WTC11 (cell line): ENCODE measurements around the gene SDK2. TPM values are rescaled to one million over a fixed set of nuclear protein-coding genes. Genes with fewer than 3 reads are reported as not detected.

Experiments
- ATAC-seq: fragments of 200-7000 bp; cut with Tn5 transposase; 2 replicates; pipeline ENCODE4 v1.10.0; 2021; ENCODE audit warnings: mild to moderate bottlenecking, moderate library complexity
- CTCF ChIA-PET: fragments of 300-600 bp; sonication (Branson Sonifier 250); formaldehyde crosslinking; loops from one replicate; lab custom pipeline; 2021; ENCODE audit warnings: antibody characterized with exemption; lab: Charles Lee
- POLR2A ChIA-PET: fragments of 350-600 bp; sonication (Branson Sonifier 250); formaldehyde crosslinking; loops from one replicate; lab custom pipeline; 2021; ENCODE audit warnings: antibody characterized with exemption; lab: Charles Lee
- DNase-seq: peaks from one replicate; pipeline ENCODE4 v3.0.0; 2021; ENCODE audit warnings: low spot score
- H3K27ac Mint-ChIP-seq: 2 replicates; pipeline ENCODE4 v1.8.0; 2021; ENCODE audit warnings: mixed read lengths
- H3K27me3 Mint-ChIP-seq: 2 replicates; pipeline ENCODE4 v1.8.0; 2021; ENCODE audit warnings: low read depth, mild to moderate bottlenecking, moderate library complexity, mixed read lengths
- H3K36me3 Mint-ChIP-seq: 2 replicates; pipeline ENCODE4 v1.8.0; 2021; ENCODE audit warnings: mixed read lengths
- H3K4me1 Mint-ChIP-seq: 2 replicates; pipeline ENCODE4 v1.8.0; 2022; ENCODE audit warnings: mixed read lengths
- H3K4me3 Mint-ChIP-seq: 2 replicates; pipeline ENCODE4 v1.8.0; 2021; ENCODE audit warnings: mild to moderate bottlenecking, moderate library complexity, mixed read lengths
- H3K9me3 Mint-ChIP-seq: 2 replicates; pipeline ENCODE4 v1.8.0; 2021; ENCODE audit warnings: mixed read lengths
- JUN ChIP-seq: sonication (generic); formaldehyde crosslinking; IDR thresholded peaks from 2 replicates; pipeline ENCODE4 v1.8.0; 2023; ENCODE audit warnings: mild to moderate bottlenecking, missing genetic modification reagents
- NFATC4 ChIP-seq: fragments of 250-450 bp; sonication (Bioruptor Pico); IDR thresholded peaks from 2 replicates; pipeline ENCODE4 v1.9.0; 2021; ENCODE audit warnings: mild to moderate bottlenecking
- PRRX2 ChIP-seq: fragments of 250-450 bp; sonication (Bioruptor Pico); IDR thresholded peaks from 2 replicates; pipeline ENCODE4 v1.8.0; 2021; ENCODE audit warnings: mild to moderate bottlenecking
- SMAD3 ChIP-seq: sonication (generic); formaldehyde crosslinking; IDR thresholded peaks from 2 replicates; pipeline ENCODE4 v1.8.0; 2022; ENCODE audit warnings: missing genetic modification reagents, mild to moderate bottlenecking, borderline replicate concordance
- SOX15 ChIP-seq: fragments of 250-450 bp; sonication (Bioruptor Pico); IDR thresholded peaks from 2 replicates; pipeline ENCODE4 v1.9.0; 2021; ENCODE audit warnings: mild to moderate bottlenecking
- TEAD1 ChIP-seq: sonication (generic); formaldehyde crosslinking; IDR thresholded peaks from 2 replicates; pipeline ENCODE4 v1.8.0; 2022; ENCODE audit warnings: mild to moderate bottlenecking, missing genetic modification reagents
- ZBTB21 ChIP-seq: sonication (generic); formaldehyde crosslinking; IDR thresholded peaks from 2 replicates; pipeline ENCODE4 v1.8.1; 2023; ENCODE audit warnings: mild to moderate bottlenecking, missing genetic modification reagents, borderline replicate concordance
- ZNF121 ChIP-seq: sonication (generic); formaldehyde crosslinking; IDR thresholded peaks from 2 replicates; pipeline ENCODE4 v1.8.0; 2023; ENCODE audit warnings: missing genetic modification reagents
- ZNF416 ChIP-seq: fragments of 250-450 bp; sonication (Bioruptor Pico); IDR thresholded peaks from 2 replicates; pipeline ENCODE4 v1.9.0; 2021; ENCODE audit warnings: mild to moderate bottlenecking, inconsistent platforms
- ZNF423 ChIP-seq: fragments of 250-450 bp; sonication (Bioruptor Pico); IDR thresholded peaks from 2 replicates; pipeline ENCODE4 v2.1.2; 2022; ENCODE audit warnings: mild to moderate bottlenecking, moderate library complexity
- total RNA-seq: library from RNA; stranded (reverse); gene quantifications from 3 replicates; pipeline ENCODE4 v1.2.3, GENCODE V29; 2021
- TF ChIP-seq, protein P1 (sequence below): fragments of 250-450 bp; sonication (Bioruptor Pico); IDR thresholded peaks from 2 replicates; pipeline ENCODE4 v1.9.0; 2021; ENCODE audit warnings: mild to moderate bottlenecking, borderline replicate concordance
- TF ChIP-seq, protein P2 (sequence below): sonication (generic); formaldehyde crosslinking; IDR thresholded peaks from 2 replicates; pipeline ENCODE4 v1.8.1; 2023; ENCODE audit warnings: mild to moderate bottlenecking, moderate library complexity, missing genetic modification reagents
- TF ChIP-seq, protein P3 (sequence below): sonication (generic); formaldehyde crosslinking; IDR thresholded peaks from 2 replicates; pipeline ENCODE4 v1.8.0; 2022; ENCODE audit warnings: missing genetic modification reagents
- TF ChIP-seq, protein P4 (sequence below): sonication (generic); formaldehyde crosslinking; IDR thresholded peaks from 2 replicates; pipeline ENCODE4 v1.8.0; 2022; ENCODE audit warnings: mild to moderate bottlenecking, missing genetic modification reagents
- TF ChIP-seq, protein P5 (sequence below): sonication (generic); formaldehyde crosslinking; IDR thresholded peaks from 2 replicates; pipeline ENCODE4 v1.8.1; 2023; ENCODE audit warnings: mild to moderate bottlenecking, missing genetic modification reagents
- TF ChIP-seq, protein P6 (sequence below): sonication (generic); formaldehyde crosslinking; IDR thresholded peaks from 2 replicates; pipeline ENCODE4 v1.8.1; 2023; ENCODE audit warnings: mild to moderate bottlenecking, missing genetic modification reagents, moderate library complexity
- TF ChIP-seq, protein P7 (sequence below): sonication (generic); formaldehyde crosslinking; IDR thresholded peaks from 2 replicates; pipeline ENCODE4 v1.8.0; 2023; ENCODE audit warnings: missing genetic modification reagents
- TF ChIP-seq, protein P8 (sequence below): sonication (generic); formaldehyde crosslinking; IDR thresholded peaks from 2 replicates; pipeline ENCODE4 v1.8.0; 2022; ENCODE audit warnings: mild to moderate bottlenecking, missing genetic modification reagents
- TF ChIP-seq, protein P9 (sequence below): sonication (generic); formaldehyde crosslinking; IDR thresholded peaks from 2 replicates; pipeline ENCODE4 v1.8.1; 2023; ENCODE audit warnings: mild to moderate bottlenecking, missing genetic modification reagents, moderate library complexity

Gene SDK2
- total RNA-seq, 1 experiment from 2014 or later: 14.8 TPM

DNA sequence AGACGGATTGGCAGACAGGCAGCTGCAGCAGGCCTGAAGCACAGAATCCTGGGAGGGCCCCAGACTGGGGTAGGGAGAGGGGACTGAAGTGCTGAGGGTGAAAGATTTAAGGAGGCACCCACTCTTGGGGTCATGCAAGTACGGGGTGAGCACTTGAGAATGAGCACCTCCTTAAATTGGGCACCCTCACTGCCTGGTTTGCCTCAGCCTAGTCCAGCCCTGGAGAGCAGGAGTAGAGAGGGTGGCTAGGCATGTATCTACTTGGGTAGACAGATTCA, 178.4 kb downstream of the SDK2 start:
- DNase-seq: no peak
- H3K27me3 Mint-ChIP-seq: no peaks in the 10 kb centered on the region
- H3K4me1 Mint-ChIP-seq: peaks cover 12% of the 10 kb centered on the region
- H3K36me3 Mint-ChIP-seq: no peaks in the 10 kb centered on the region
- ChIA-PET POLR2A (no interaction called here), CTCF (interaction anchor here (1.2 kb wide), 1 partner anchor 16 kb away, joined by 5 read pairs; no protein-coding TSS in a partner anchor)
- ATAC-seq: no peak
- no peak overlapping the region for H3K4me3 Mint-ChIP-seq
- no peak overlapping the region for H3K27ac Mint-ChIP-seq
- H3K9me3 Mint-ChIP-seq: no peaks in the 10 kb centered on the region
- TF ChIP-seq NFATC4 (no peak), ZBTB21 (no peak), PRRX2 (CRISPR knock-in tag) (no peak)
- TF ChIP-seq, protein P1, sequence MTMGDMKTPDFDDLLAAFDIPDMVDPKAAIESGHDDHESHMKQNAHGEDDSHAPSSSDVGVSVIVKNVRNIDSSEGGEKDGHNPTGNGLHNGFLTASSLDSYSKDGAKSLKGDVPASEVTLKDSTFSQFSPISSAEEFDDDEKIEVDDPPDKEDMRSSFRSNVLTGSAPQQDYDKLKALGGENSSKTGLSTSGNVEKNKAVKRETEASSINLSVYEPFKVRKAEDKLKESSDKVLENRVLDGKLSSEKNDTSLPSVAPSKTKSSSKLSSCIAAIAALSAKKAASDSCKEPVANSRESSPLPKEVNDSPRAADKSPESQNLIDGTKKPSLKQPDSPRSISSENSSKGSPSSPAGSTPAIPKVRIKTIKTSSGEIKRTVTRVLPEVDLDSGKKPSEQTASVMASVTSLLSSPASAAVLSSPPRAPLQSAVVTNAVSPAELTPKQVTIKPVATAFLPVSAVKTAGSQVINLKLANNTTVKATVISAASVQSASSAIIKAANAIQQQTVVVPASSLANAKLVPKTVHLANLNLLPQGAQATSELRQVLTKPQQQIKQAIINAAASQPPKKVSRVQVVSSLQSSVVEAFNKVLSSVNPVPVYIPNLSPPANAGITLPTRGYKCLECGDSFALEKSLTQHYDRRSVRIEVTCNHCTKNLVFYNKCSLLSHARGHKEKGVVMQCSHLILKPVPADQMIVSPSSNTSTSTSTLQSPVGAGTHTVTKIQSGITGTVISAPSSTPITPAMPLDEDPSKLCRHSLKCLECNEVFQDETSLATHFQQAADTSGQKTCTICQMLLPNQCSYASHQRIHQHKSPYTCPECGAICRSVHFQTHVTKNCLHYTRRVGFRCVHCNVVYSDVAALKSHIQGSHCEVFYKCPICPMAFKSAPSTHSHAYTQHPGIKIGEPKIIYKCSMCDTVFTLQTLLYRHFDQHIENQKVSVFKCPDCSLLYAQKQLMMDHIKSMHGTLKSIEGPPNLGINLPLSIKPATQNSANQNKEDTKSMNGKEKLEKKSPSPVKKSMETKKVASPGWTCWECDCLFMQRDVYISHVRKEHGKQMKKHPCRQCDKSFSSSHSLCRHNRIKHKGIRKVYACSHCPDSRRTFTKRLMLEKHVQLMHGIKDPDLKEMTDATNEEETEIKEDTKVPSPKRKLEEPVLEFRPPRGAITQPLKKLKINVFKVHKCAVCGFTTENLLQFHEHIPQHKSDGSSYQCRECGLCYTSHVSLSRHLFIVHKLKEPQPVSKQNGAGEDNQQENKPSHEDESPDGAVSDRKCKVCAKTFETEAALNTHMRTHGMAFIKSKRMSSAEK: no peak
- TF ChIP-seq, protein P2, sequence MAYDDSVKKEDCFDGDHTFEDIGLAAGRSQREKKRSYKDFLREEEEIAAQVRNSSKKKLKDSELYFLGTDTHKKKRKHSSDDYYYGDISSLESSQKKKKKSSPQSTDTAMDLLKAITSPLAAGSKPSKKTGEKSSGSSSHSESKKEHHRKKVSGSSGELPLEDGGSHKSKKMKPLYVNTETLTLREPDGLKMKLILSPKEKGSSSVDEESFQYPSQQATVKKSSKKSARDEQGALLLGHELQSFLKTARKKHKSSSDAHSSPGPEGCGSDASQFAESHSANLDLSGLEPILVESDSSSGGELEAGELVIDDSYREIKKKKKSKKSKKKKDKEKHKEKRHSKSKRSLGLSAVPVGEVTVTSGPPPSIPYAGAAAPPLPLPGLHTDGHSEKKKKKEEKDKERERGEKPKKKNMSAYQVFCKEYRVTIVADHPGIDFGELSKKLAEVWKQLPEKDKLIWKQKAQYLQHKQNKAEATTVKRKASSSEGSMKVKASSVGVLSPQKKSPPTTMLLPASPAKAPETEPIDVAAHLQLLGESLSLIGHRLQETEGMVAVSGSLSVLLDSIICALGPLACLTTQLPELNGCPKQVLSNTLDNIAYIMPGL (CRISPR knock-in tag): no peak
- TF ChIP-seq, protein P3, sequence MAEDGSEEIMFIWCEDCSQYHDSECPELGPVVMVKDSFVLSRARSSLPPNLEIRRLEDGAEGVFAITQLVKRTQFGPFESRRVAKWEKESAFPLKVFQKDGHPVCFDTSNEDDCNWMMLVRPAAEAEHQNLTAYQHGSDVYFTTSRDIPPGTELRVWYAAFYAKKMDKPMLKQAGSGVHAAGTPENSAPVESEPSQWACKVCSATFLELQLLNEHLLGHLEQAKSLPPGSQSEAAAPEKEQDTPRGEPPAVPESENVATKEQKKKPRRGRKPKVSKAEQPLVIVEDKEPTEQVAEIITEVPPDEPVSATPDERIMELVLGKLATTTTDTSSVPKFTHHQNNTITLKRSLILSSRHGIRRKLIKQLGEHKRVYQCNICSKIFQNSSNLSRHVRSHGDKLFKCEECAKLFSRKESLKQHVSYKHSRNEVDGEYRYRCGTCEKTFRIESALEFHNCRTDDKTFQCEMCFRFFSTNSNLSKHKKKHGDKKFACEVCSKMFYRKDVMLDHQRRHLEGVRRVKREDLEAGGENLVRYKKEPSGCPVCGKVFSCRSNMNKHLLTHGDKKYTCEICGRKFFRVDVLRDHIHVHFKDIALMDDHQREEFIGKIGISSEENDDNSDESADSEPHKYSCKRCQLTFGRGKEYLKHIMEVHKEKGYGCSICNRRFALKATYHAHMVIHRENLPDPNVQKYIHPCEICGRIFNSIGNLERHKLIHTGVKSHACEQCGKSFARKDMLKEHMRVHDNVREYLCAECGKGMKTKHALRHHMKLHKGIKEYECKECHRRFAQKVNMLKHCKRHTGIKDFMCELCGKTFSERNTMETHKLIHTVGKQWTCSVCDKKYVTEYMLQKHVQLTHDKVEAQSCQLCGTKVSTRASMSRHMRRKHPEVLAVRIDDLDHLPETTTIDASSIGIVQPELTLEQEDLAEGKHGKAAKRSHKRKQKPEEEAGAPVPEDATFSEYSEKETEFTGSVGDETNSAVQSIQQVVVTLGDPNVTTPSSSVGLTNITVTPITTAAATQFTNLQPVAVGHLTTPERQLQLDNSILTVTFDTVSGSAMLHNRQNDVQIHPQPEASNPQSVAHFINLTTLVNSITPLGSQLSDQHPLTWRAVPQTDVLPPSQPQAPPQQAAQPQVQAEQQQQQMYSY (CRISPR knock-in tag): no peak
- TF ChIP-seq, all 79 proteins: peak for 0

DNA sequence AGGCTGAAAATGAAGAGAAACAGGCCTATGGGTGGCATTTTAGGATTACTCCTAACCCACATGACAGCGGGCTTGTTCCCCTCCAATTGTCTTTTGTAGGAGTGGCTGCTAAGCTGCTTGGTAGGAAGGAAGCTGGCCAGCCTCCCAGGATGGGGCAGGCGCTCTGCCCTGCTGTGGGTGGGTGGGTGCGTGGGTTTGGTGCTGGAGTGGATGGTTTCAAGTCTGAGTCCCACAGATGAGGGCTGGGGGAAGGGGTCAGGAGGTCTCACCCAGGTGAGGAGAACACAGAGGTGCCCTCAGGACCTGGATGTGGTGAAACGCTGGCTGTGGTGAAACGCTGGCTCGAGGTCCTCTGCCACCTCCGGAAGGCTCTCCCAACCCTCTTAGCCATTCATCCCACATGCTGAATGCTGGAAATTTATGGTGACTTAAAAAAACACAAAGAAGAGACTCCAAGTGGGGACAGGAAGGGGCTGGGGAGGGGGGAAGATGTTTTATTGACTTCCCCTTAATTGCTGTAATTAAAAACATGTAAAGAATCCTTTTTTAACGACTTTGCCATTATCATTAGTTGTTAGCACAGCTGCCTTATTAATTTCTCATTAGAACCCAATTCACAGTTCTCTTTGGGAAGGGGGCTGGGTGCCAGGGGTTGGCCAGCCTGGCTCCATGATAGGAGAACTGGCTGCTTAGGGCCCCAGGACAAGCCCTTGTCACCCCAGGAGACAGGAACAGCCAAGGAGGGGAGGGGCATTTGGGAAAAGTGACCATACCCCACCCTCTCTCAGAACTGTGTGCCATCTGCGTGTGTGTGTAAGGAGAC, 178.9 kb downstream of the SDK2 start:
- Mint-ChIP-seq H3K27ac (no peak overlapping the region), H3K9me3 (no peaks in the 10 kb centered on the region), H3K36me3 (no peaks in the 10 kb centered on the region), H3K27me3 (no peaks in the 10 kb centered on the region), H3K4me1 (peaks cover 12% of the 10 kb centered on the region), H3K4me3 (no peak overlapping the region)
- DNase-seq (no peak), ATAC-seq (no peak)
- ChIA-PET CTCF (no interaction called here), POLR2A (no interaction called here)
- TF ChIP-seq, protein P4, sequence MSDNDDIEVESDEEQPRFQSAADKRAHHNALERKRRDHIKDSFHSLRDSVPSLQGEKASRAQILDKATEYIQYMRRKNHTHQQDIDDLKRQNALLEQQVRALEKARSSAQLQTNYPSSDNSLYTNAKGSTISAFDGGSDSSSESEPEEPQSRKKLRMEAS (CRISPR knock-in tag): no peak
- no peak for TF ChIP-seq ZNF423 (CRISPR knock-in tag)
- no peak for TF ChIP-seq ZNF121
- TF ChIP-seq, protein P5, sequence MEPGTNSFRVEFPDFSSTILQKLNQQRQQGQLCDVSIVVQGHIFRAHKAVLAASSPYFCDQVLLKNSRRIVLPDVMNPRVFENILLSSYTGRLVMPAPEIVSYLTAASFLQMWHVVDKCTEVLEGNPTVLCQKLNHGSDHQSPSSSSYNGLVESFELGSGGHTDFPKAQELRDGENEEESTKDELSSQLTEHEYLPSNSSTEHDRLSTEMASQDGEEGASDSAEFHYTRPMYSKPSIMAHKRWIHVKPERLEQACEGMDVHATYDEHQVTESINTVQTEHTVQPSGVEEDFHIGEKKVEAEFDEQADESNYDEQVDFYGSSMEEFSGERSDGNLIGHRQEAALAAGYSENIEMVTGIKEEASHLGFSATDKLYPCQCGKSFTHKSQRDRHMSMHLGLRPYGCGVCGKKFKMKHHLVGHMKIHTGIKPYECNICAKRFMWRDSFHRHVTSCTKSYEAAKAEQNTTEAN (CRISPR knock-in tag): no peak
- no peak for TF ChIP-seq TEAD1 (CRISPR knock-in tag)
- no peak for TF ChIP-seq ZNF416 (CRISPR knock-in tag)
- TF ChIP-seq, protein P6, sequence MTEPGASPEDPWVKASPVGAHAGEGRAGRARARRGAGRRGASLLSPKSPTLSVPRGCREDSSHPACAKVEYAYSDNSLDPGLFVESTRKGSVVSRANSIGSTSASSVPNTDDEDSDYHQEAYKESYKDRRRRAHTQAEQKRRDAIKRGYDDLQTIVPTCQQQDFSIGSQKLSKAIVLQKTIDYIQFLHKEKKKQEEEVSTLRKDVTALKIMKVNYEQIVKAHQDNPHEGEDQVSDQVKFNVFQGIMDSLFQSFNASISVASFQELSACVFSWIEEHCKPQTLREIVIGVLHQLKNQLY (CRISPR knock-in tag): no peak
- TF ChIP-seq, protein P7, sequence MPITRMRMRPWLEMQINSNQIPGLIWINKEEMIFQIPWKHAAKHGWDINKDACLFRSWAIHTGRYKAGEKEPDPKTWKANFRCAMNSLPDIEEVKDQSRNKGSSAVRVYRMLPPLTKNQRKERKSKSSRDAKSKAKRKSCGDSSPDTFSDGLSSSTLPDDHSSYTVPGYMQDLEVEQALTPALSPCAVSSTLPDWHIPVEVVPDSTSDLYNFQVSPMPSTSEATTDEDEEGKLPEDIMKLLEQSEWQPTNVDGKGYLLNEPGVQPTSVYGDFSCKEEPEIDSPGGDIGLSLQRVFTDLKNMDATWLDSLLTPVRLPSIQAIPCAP: no peak
- TF ChIP-seq, protein P8, sequence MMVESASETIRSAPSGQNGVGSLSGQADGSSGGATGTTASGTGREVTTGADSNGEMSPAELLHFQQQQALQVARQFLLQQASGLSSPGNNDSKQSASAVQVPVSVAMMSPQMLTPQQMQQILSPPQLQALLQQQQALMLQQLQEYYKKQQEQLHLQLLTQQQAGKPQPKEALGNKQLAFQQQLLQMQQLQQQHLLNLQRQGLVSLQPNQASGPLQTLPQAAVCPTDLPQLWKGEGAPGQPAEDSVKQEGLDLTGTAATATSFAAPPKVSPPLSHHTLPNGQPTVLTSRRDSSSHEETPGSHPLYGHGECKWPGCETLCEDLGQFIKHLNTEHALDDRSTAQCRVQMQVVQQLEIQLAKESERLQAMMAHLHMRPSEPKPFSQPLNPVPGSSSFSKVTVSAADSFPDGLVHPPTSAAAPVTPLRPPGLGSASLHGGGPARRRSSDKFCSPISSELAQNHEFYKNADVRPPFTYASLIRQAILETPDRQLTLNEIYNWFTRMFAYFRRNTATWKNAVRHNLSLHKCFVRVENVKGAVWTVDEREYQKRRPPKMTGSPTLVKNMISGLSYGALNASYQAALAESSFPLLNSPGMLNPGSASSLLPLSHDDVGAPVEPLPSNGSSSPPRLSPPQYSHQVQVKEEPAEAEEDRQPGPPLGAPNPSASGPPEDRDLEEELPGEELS (CRISPR knock-in tag): no peak
- TF ChIP-seq, protein P9, sequence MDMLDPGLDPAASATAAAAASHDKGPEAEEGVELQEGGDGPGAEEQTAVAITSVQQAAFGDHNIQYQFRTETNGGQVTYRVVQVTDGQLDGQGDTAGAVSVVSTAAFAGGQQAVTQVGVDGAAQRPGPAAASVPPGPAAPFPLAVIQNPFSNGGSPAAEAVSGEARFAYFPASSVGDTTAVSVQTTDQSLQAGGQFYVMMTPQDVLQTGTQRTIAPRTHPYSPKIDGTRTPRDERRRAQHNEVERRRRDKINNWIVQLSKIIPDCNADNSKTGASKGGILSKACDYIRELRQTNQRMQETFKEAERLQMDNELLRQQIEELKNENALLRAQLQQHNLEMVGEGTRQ (CRISPR knock-in tag): no peak
- no peak for TF ChIP-seq SOX15 (CRISPR knock-in tag)
- TF ChIP-seq JUN (CRISPR knock-in tag): no peak
- TF ChIP-seq SMAD3 (CRISPR knock-in tag): no peak
